NCI-H146 treated with DMSO at 0.1 percent for 48 hours (cell line): ENCODE data around the gene KSR2.
"Not testable (repeated sequence)": the region's sequence is repeated elsewhere in the genome, so short reads cannot be mapped to it uniquely, and the experiment has no call there.

Source experiments
- DNase-seq: peaks from one replicate; lab custom pipeline; 2025; ENCODE audit not compliant: unreplicated experiment; lab: John Stamatoyannopoulos, UW

KSR2 gene

GRCh38 chr12:117968826-117969659 is at the start of gene KSR2:
TSS of gene KSR2 (minus strand) at chr12:117968990. CDS start at chr12:117968255, 735 bp downstream.
- DNase-seq = peak; percentile 95

GRCh38 chr12:118017926-118018325 is 49.1 kb upstream of the KSR2 start:
- no peak for DNase-seq

- peak; percentile 96 for DNase-seq
Measured at GRCh38 chr12:118016424-118017264, 47.9 kb upstream of the KSR2 start, which contains the start of gene RFC5. TSS of gene RFC5 (plus strand) at chr12:118016703. CDS start at chr12:118016828, 125 bp downstream.

- DNase-seq = no peak
Measured at GRCh38 chr12:118015944-118016343, 47.2 kb upstream of the KSR2 start.

- no peak for DNase-seq
Measured at GRCh38 chr12:118015306-118015705, 46.5 kb upstream of the KSR2 start.

- DNase-seq = no peak
Measured at GRCh38 chr12:118013283-118013682, 44.5 kb upstream of the KSR2 start.

GRCh38 chr12:118011961-118012360 is 43.2 kb upstream of the KSR2 start:
- no peak for DNase-seq

- no peak for DNase-seq
Measured at GRCh38 chr12:118011377-118011776, 42.6 kb upstream of the KSR2 start.

- no peak for DNase-seq
Measured at GRCh38 chr12:118010903-118011302, 42.1 kb upstream of the KSR2 start.

GRCh38 chr12:117999806-118000205 is 31.0 kb upstream of the KSR2 start:
- not testable (repeated sequence) for DNase-seq

- no peak for DNase-seq
Measured at GRCh38 chr12:117998719-117999118, 29.9 kb upstream of the KSR2 start.

- no peak for DNase-seq
Measured at GRCh38 chr12:117994551-117995438, 26.0 kb upstream of the KSR2 start.

GRCh38 chr12:117986705-117987469 is 18.1 kb upstream of the KSR2 start:
- no peak for DNase-seq

GRCh38 chr12:117985182-117985581 is 16.4 kb upstream of the KSR2 start:
- DNase-seq = no peak

GRCh38 chr12:117981267-117981666 is 12.5 kb upstream of the KSR2 start:
- no peak for DNase-seq

- no peak for DNase-seq
Measured at GRCh38 chr12:117980616-117981015, 11.8 kb upstream of the KSR2 start.

GRCh38 chr12:117977373-117977772 is 8.6 kb upstream of the KSR2 start:
- no peak for DNase-seq

GRCh38 chr12:117975006-117975405 is 6.2 kb upstream of the KSR2 start:
- no peak for DNase-seq

GRCh38 chr12:117972301-117972700 is 3.5 kb upstream of the KSR2 start:
- DNase-seq = no peak

- no peak for DNase-seq
Measured at GRCh38 chr12:117970334-117970733, 1.5 kb upstream of the KSR2 start.
